MM.1S (cell line): Measurements from ENCODE around the gene MYOCD.

Experiments
- DNase-seq: peaks from one replicate; pipeline ENCODE4 v3.0.0-alpha.2; 2015
- H2AFZ ChIP-seq: fragments of 300-600 bp; sonication (generic); 2 replicates; pipeline ENCODE4 v1.6.0; 2016; ENCODE audit warnings: antibody characterized with exemption, low read length
- H3F3A ChIP-seq: fragments of 300-600 bp; sonication (generic); 2 replicates; pipeline ENCODE4 v1.6.1; 2016; ENCODE audit warnings: mild to moderate bottlenecking, antibody characterized with exemption, low read length, moderate library complexity, mixed read lengths; ENCODE audit not compliant: insufficient read depth
- H3K27ac ChIP-seq: fragments of 300-600 bp; sonication (generic); 2 replicates; pipeline ENCODE4 v1.5.1; 2016; ENCODE audit warnings: mild to moderate bottlenecking, low read length
- H3K27me3 ChIP-seq: fragments of 300-600 bp; sonication (generic); replicated peaks from 2 replicates; pipeline ENCODE4 v1.6.0; 2016; ENCODE audit warnings: low read length; ENCODE audit not compliant: insufficient read depth
- H3K36me3 ChIP-seq: fragments of 300-600 bp; sonication (generic); replicated peaks from 2 replicates; pipeline ENCODE4 v1.6.1; 2016; ENCODE audit warnings: mild to moderate bottlenecking, low read length, mixed read lengths; ENCODE audit not compliant: insufficient read depth
- H3K4me1 ChIP-seq: fragments of 300-600 bp; sonication (generic); 2 replicates; pipeline ENCODE4 v1.6.1; 2016; ENCODE audit warnings: low read length, mixed read lengths
- H3K4me2 ChIP-seq: fragments of 300-600 bp; sonication (generic); 2 replicates; pipeline ENCODE4 v1.6.0; 2016; ENCODE audit warnings: low read depth, low read length
- H3K4me3 ChIP-seq: fragments of 300-600 bp; sonication (generic); 2 replicates; pipeline ENCODE4 v1.5.1; 2016; ENCODE audit warnings: low read length, mixed read lengths
- H3K79me2 ChIP-seq: fragments of 300-600 bp; sonication (generic); 2 replicates; pipeline ENCODE4 v1.6.1; 2016; ENCODE audit warnings: mixed run types, low read length, mixed read lengths
- H3K9ac ChIP-seq: fragments of 300-600 bp; sonication (generic); 2 replicates; pipeline ENCODE4 v1.6.1; 2016; ENCODE audit warnings: low read length, mixed read lengths
- H3K9me2 ChIP-seq: fragments of 300-600 bp; sonication (generic); replicated peaks from 2 replicates; pipeline ENCODE4 v1.6.1; 2016; ENCODE audit warnings: mild to moderate bottlenecking, low read length, mixed read lengths; ENCODE audit not compliant: insufficient read depth
- H3K9me3 ChIP-seq: fragments of 300-600 bp; sonication (generic); replicated peaks from 2 replicates; pipeline ENCODE4 v1.6.1; 2016; ENCODE audit warnings: mild to moderate bottlenecking, low read length, mixed read lengths; ENCODE audit not compliant: insufficient read depth
- H4K20me1 ChIP-seq: fragments of 300-600 bp; sonication (generic); 2 replicates; pipeline ENCODE4 v1.6.1; 2016; ENCODE audit warnings: mild to moderate bottlenecking, low read length, moderate library complexity, mixed read lengths; ENCODE audit not compliant: insufficient read depth
- CTCF ChIP-seq: fragments of 300-600 bp; sonication (generic); IDR thresholded peaks from 2 replicates; pipeline ENCODE4 v1.5.1; 2016; ENCODE audit warnings: antibody characterized with exemption, low read length, mixed read lengths
- EZH2 ChIP-seq: fragments of 300-600 bp; sonication (generic); optimal IDR thresholded peaks from 2 replicates; pipeline ENCODE3; 2017; ENCODE audit warnings: low read depth, mild to moderate bottlenecking, antibody characterized with exemption, low read length, mixed read lengths
- EZH2phosphoT487 ChIP-seq: fragments of 300-600 bp; sonication (generic); IDR thresholded peaks from 2 replicates; pipeline ENCODE4 v1.6.1; 2018; ENCODE audit warnings: antibody characterized with exemption, low read length

The MYOCD gene

GRCh38 chr17:12773153-12773552 lies 107.5 kb downstream of the MYOCD start:
- Histone ChIP-seq H3K9ac (no peak overlapping the region), H3F3A (no peaks in the 10 kb centered on the region), H2AFZ (no peak overlapping the region), H3K79me2 (no peaks in the 10 kb centered on the region), H4K20me1 (no peaks in the 10 kb centered on the region), H3K9me3 (no peaks in the 10 kb centered on the region; the same call in 1 of the 2 replicates), H3K36me3 (no peaks in the 10 kb centered on the region), H3K27ac (no peak overlapping the region), H3K4me2 (no peak overlapping the region), H3K9me2 (no peaks in the 10 kb centered on the region), H3K27me3 (no peaks in the 10 kb centered on the region), H3K4me3 (no peak overlapping the region), H3K4me1 (no peaks in the 10 kb centered on the region)
- TF ChIP-seq EZH2 (no peak), CTCF (no peak), EZH2phosphoT487 (no peak)
- DNase-seq: no peak

GRCh38 chr17:12789075-12789480 lies 123.4 kb downstream of the MYOCD start:
- Histone ChIP-seq H3K4me1 (no peaks in the 10 kb centered on the region), H3K4me2 (no peak overlapping the region), H3K9me3 (no peaks in the 10 kb centered on the region), H3K4me3 (no peak overlapping the region), H4K20me1 (no peaks in the 10 kb centered on the region), H3K9ac (no peak overlapping the region), H3F3A (no peaks in the 10 kb centered on the region), H3K36me3 (no peaks in the 10 kb centered on the region), H3K27ac (no peak overlapping the region), H3K79me2 (no peaks in the 10 kb centered on the region), H3K27me3 (no peaks in the 10 kb centered on the region), H3K9me2 (no peaks in the 10 kb centered on the region), H2AFZ (no peak overlapping the region)
- TF ChIP-seq EZH2 (no peak), EZH2phosphoT487 (no peak), CTCF (no peak)
- no peak for DNase-seq

DNA sequence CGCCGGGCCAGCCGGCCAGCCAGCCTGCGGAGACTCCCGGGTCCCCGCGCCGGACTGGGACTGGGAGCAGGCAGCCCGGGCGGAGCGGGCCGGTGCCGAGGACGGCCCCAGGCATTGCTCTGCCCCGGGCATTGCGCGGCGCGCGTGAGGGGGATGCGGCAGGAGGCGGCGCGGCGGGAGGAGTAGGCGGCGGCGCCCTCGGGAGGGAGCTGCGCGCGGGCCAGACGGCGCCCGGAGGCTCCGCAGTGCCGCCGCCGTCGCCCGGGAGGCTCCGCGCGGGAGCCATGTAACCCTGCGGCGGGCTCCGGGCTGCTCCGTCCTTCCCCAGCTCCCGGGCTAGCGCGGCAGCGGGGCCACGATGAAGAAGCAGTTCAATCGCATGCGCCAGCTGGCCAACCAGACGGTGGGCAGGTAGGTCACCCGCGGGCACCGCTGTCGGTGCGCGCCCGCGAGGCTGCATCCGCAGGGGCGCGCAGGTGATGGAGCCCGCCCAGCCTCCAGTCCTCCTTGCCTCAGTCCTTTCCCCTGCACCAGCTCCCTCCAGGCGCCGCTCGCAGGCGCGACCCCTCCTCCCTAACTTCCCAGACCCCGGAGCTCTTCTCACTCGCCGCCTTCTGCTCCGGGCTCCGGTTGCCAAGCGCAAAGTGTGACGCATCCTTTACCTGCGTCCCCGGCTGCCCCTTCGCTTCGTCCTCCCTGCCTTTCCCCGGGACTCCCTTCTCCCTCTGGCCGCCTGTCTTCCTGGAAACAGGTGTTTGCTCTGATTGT lies 124.0 kb downstream of the MYOCD start, which contains the start of gene ARHGAP44:
Gene ARHGAP44 (plus strand): TSS at position 18 of the 768 bp plus-strand sequence. CDS start 341 bp downstream, at position 359.
- DNase-seq: no peak
- Histone ChIP-seq H3K79me2 (no peaks in the 10 kb centered on the region), H3K4me3 (no peak within 1 kb of the TSS), H3K27ac (no peak within 1 kb of the TSS), H2AFZ (no peak within 1 kb of the TSS), H3K36me3 (no peaks in the 10 kb centered on the region), H4K20me1 (no peaks in the 10 kb centered on the region), H3K9me2 (no peaks in the 10 kb centered on the region), H3K9me3 (no peaks in the 10 kb centered on the region), H3K4me2 (no peak within 1 kb of the TSS), H3K4me1 (no peaks in the 10 kb centered on the region), H3K9ac (no peak within 1 kb of the TSS), H3K27me3 (no peaks in the 10 kb centered on the region), H3F3A (no peaks in the 10 kb centered on the region)
- TF ChIP-seq CTCF (no peak), EZH2 (no peak), EZH2phosphoT487 (no peak)
